Prostate gland (tissue), 2 donors: ENCODE measurements around the gene CSNK1D. TPM values are rescaled to one million over a fixed set of nuclear protein-coding genes. Genes with fewer than 3 reads are reported as not detected.

Experiments used
- DNase-seq: peaks from one replicate; pipeline ENCODE4 v3.0.0-alpha.2; 2019; ENCODE audit warnings: low spot score
- H3K27ac ChIP-seq, 2 donors: fragments of 200-600 bp; sonication (generic); 2 replicates each; pipeline ENCODE4 v1.5.1; 2017 to 2019
- H3K27me3 ChIP-seq: fragments of 200-600 bp; sonication (generic); replicated peaks from 2 replicates; pipeline ENCODE4 v1.5.1; 2019; ENCODE audit not compliant: insufficient read depth
- H3K36me3 ChIP-seq, 2 donors: fragments of 200-600 bp; sonication (generic); 1 replicate in 1 of 2; 2 replicates in 1 of 2; pipeline versions ENCODE4 v1.5.1 to v1.8.1; 2017 to 2019
- H3K4me1 ChIP-seq: fragments of 200-600 bp; sonication (generic); replicated peaks from 2 replicates; pipeline ENCODE4 v1.5.1; 2019
- H3K4me3 ChIP-seq, 2 donors: fragments of 200-600 bp; sonication (generic); 2 replicates each; pipeline ENCODE4 v1.5.1; 2017 to 2019
- H3K9me3 ChIP-seq: fragments of 200-600 bp; sonication (generic); 2 replicates; pipeline ENCODE4 v1.5.1; 2017
- CTCF ChIP-seq, 4 experiments: fragments of 200-600 bp in 2 of 4; fragments of 450-650 bp in 2 of 4; sonication (generic) in 2 of 4; IDR thresholded peaks; 1 replicate in 3 of 4; 2 replicates in 1 of 4; pipeline ENCODE4 v1.5.1; 2016 to 2019; ENCODE audit warnings: antibody characterized with exemption in 4 of 4, mild to moderate bottlenecking in 2 of 4, moderate library complexity in 2 of 4
- POLR2A ChIP-seq: fragments of 450-650 bp; IDR thresholded peaks from one replicate; pipeline ENCODE4 v1.6.1; 2016; ENCODE audit warnings: antibody characterized with exemption, mild to moderate bottlenecking
- POLR2AphosphoS5 ChIP-seq: sonication (generic); formaldehyde crosslinking; IDR thresholded peaks from one replicate; pipeline ENCODE4 v1.6.1; 2017; ENCODE audit warnings: antibody characterized with exemption
- WGBS: methylation state at CpG from one replicate; pipeline ENCODE4 v1.1.5; 2018; 5-methylcytosine and 5-hydroxymethylcytosine counted together
- intact Hi-C: fragments of 100-400 bp; cut with DNase I; formaldehyde crosslinking; loops from one replicate; pipeline ENCODE4 v1.14.2; 2022
- total RNA-seq, 2 donors: library from RNA; depleted of rRNA; stranded (reverse); fragments of >200 nt; gene quantifications; one replicate each; pipeline ENCODE4 v1.1.0, GENCODE V29; 2016

CSNK1D gene
- 100 to 1,000 TPM in 1 of 2 donors, 10 to 100 TPM in 1; 80.3 to 155 TPM for total RNA-seq

GRCh38 chr17:82273327-82274133 lies at the start of gene CSNK1D:
CSNK1D (minus strand) TSS chr17:82273700; CDS start chr17:82273381, 319 bp downstream.
- Histone ChIP-seq H3K36me3 (no peaks in the 10 kb centered on the region), H3K4me1 (peaks cover 27% of the 10 kb centered on the region), H3K27me3 (no peaks in the 10 kb centered on the region), H3K4me3 (peak within 1 kb of the TSS; percentile 89 to 98), H3K27ac (peak within 1 kb of the TSS; percentile 98 to 99), H3K9me3 (no peaks in the 10 kb centered on the region)
- 2% methylated on average over 60 of the region's 80 CpGs for WGBS
- peak; percentile 90 for DNase-seq
- TF ChIP-seq POLR2A: peak; percentile 75
- TF ChIP-seq POLR2AphosphoS5: peak; percentile 88
- peak in 1 of 4 experiments; percentile 24 for TF ChIP-seq CTCF (IDR thresholded peaks at IDR 0.05)
- intact Hi-C loops: no loop called here

DNA sequence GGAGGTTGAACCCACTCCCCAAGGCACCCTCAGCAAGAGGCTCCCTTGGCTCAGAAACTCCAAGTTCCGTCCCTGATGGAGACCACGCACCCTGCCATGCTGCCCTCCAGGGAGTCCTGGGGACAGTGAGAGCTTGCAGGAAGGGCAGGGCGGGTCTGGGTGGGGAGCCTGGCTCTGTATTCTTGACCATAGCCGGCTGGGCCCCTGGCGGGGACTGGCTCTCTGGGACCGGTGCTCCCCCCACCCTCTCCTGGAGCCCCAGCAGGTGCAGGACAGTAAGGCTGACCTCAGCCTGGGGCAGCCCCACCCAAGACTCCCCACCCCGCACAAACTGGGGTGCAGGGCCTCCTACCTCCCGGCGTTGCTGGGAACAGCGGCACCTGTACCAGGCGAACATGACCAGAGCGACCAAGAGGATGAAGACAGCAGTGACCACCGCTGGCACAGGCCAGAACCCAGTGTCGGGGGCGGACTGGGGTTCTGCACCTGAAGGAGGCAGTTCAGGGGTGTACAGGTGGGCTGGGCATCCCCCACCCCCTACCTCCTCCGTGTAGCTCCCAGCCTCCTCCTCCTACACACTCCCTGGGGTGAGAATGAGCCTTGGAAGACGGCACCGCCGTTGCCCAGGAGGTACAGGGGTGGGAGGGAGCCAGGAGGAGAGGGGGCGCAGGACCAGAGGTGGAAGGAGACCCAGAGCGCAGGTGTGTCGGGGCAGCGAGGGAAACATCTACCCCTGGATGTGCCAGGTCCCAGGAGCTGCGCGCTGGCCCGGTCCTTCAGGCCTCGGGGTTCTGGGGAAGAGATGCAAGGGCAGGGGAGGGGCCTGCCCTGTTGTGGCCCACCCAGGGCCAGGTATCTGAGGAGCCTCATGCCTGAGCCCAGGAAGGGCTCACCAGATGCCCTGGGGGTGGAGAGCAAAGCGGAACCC lies 49.3 kb upstream of the CSNK1D start:
- Histone ChIP-seq H3K27ac (no peak overlapping the region), H3K4me1 (no peaks in the 10 kb centered on the region), H3K4me3 (no peak overlapping the region), H3K9me3 (no peaks in the 10 kb centered on the region), H3K27me3 (no peaks in the 10 kb centered on the region), H3K36me3 (no peaks in the 10 kb centered on the region)
- DNase-seq: no peak
- no peak for TF ChIP-seq POLR2AphosphoS5
- TF ChIP-seq POLR2A: no peak
- no peak for TF ChIP-seq CTCF (IDR thresholded peaks at IDR 0.05)
- intact Hi-C loops: loop anchor here (2.0 to 5.0 kb wide), 2 partner anchors 78 to 115 kb away; no protein-coding TSS in a partner anchor
- 90% methylated on average over 25 of the region's 28 CpGs for WGBS

DNA sequence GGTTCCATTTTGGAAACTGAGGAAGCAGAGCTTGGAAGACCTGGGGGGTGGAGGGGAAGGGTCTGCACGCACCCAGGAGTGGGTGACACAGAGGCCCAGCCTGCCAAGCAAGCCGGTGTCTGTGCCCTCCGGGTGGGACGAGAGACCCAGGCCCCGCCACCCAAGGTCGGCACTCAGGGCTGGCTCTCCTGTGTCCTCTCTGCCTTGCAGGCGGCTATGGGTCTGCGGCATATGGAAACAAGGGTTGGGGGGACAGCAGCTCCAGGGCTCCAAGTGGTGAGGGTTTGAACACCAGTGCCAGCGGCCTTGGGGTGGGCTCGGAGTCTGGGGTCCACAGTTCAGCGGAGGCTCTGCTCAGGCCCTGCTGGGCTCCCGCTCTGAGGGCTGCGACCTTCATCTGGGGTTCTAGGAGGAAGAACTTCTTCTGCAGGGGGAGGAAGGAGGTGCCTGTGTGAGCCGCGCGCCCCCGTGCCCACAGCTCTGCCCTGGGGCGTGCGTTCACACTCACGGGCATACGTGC lies 48.5 kb upstream of the CSNK1D start:
- intact Hi-C loops: loop anchor here (2.0 to 5.0 kb wide), 2 partner anchors 77 to 115 kb away; no protein-coding TSS in a partner anchor
- Histone ChIP-seq H3K9me3 (no peaks in the 10 kb centered on the region), H3K4me1 (no peaks in the 10 kb centered on the region), H3K27me3 (no peaks in the 10 kb centered on the region), H3K4me3 (no peak overlapping the region), H3K36me3 (no peaks in the 10 kb centered on the region), H3K27ac (no peak overlapping the region)
- no peak for TF ChIP-seq POLR2A
- no peak for TF ChIP-seq POLR2AphosphoS5
- no peak for TF ChIP-seq CTCF (IDR thresholded peaks at IDR 0.05)
- DNase-seq: no peak
- WGBS: 85% methylated on average over 21 of the region's 21 CpGs

GRCh38 chr17:82320956-82321927 lies 47.7 kb upstream of the CSNK1D start:
- intact Hi-C loops: loop anchor here (5.0 kb wide), 1 partner anchor 114 kb away; no protein-coding TSS in a partner anchor
- Histone ChIP-seq H3K4me3 (no peak overlapping the region), H3K27me3 (no peaks in the 10 kb centered on the region), H3K27ac (no peak overlapping the region), H3K4me1 (no peaks in the 10 kb centered on the region), H3K9me3 (no peaks in the 10 kb centered on the region), H3K36me3 (no peaks in the 10 kb centered on the region)
- DNase-seq: no peak
- 45% methylated on average over 65 of the region's 65 CpGs for WGBS
- TF ChIP-seq CTCF (IDR thresholded peaks at IDR 0.05): peak; percentile 95 to 99 (median 98)
- TF ChIP-seq POLR2A: no peak
